H9 (cell line): ENCODE measurements around the gene LPAR1. TPM values are rescaled to one million over a fixed set of nuclear protein-coding genes. Genes with fewer than 3 reads are reported as not detected.

Experiments
- DNase-seq: peaks from one replicate; pipeline ENCODE4 v3.0.0-alpha.2; 2017
- H2AFZ ChIP-seq: one replicate; pipeline ENCODE4 v1.6.1; 2013; ENCODE audit warnings: mild to moderate bottlenecking, low read length, control low read depth, moderate library complexity
- H2AK5ac ChIP-seq: 2 replicates; pipeline ENCODE4 v1.6.1; 2013; ENCODE audit warnings: low read length, control low read depth, mixed read lengths; ENCODE audit not compliant: insufficient read length
- H2BK120ac ChIP-seq: one replicate; pipeline ENCODE4 v1.6.1; 2013; ENCODE audit warnings: low read depth, mild to moderate bottlenecking, low read length, control low read depth, inconsistent platforms; ENCODE audit not compliant: poor library complexity, severe bottlenecking
- H2BK12ac ChIP-seq: 2 replicates; pipeline ENCODE4 v1.6.1; 2013; ENCODE audit warnings: low read length, control low read depth, mixed read lengths, low read depth; ENCODE audit not compliant: insufficient read length
- H2BK15ac ChIP-seq: 2 replicates; pipeline ENCODE4 v1.6.1; 2013; ENCODE audit warnings: low read depth, low read length, control low read depth
- H2BK20ac ChIP-seq: one replicate; pipeline ENCODE4 v1.6.1; 2013; ENCODE audit warnings: low read depth, mild to moderate bottlenecking, low read length, control low read depth, inconsistent platforms; ENCODE audit not compliant: poor library complexity, severe bottlenecking
- H2BK5ac ChIP-seq: 2 replicates; pipeline ENCODE4 v1.6.1; 2013; ENCODE audit warnings: low read length, control low read depth, mixed read lengths; ENCODE audit not compliant: insufficient read length
- H3K14ac ChIP-seq: 2 replicates; pipeline ENCODE4 v1.6.1; 2013; ENCODE audit warnings: low read length, control low read depth; ENCODE audit not compliant: insufficient read depth
- H3K18ac ChIP-seq: 2 replicates; pipeline ENCODE4 v1.6.1; 2013; ENCODE audit warnings: low read depth, mild to moderate bottlenecking, mixed read lengths, low read length, control low read depth; ENCODE audit not compliant: insufficient read length
- H3K23ac ChIP-seq: 2 replicates; pipeline ENCODE4 v1.6.1; 2013; ENCODE audit warnings: low read length, control low read depth, mixed read lengths, low read depth; ENCODE audit not compliant: insufficient read length
- H3K23me2 ChIP-seq: 2 replicates; pipeline ENCODE4 v1.6.1; 2013; ENCODE audit warnings: low read depth, mild to moderate bottlenecking, mixed read lengths, low read length, control low read depth; ENCODE audit not compliant: insufficient read length, poor library complexity, severe bottlenecking
- H3K27ac ChIP-seq: 2 replicates; pipeline ENCODE4 v1.5.1; 2013; ENCODE audit warnings: low read length, control low read depth, mixed read lengths, low read depth; ENCODE audit not compliant: insufficient read length
- H3K27me3 ChIP-seq: 2 replicates; pipeline ENCODE4 v1.6.1; 2013; ENCODE audit warnings: low read length, control low read depth, inconsistent platforms; ENCODE audit not compliant: insufficient read depth
- H3K4ac ChIP-seq: 2 replicates; pipeline ENCODE4 v1.6.1; 2013; ENCODE audit warnings: low read depth, mild to moderate bottlenecking, control low read depth, inconsistent platforms, low read length, moderate library complexity
- H3K4me1 ChIP-seq: 2 replicates; pipeline ENCODE4 v1.6.1; 2013; ENCODE audit warnings: low read length, control low read depth, inconsistent platforms; ENCODE audit not compliant: insufficient read depth
- H3K4me2 ChIP-seq: 2 replicates; pipeline ENCODE4 v1.6.1; 2013; ENCODE audit warnings: low read length, control low read depth, mixed read lengths; ENCODE audit not compliant: insufficient read length, insufficient read depth
- H3K56ac ChIP-seq: 2 replicates; pipeline ENCODE4 v1.6.1; 2013; ENCODE audit warnings: low read depth, mild to moderate bottlenecking, mixed read lengths, low read length, control low read depth; ENCODE audit not compliant: insufficient read length
- H3K79me1 ChIP-seq: 2 replicates; pipeline ENCODE4 v1.6.1; 2013; ENCODE audit warnings: low read depth, mild to moderate bottlenecking, moderate library complexity, low read length, control low read depth, inconsistent platforms; ENCODE audit not compliant: insufficient read depth, poor library complexity, severe bottlenecking
- H3K79me2 ChIP-seq: 2 replicates; pipeline ENCODE4 v1.6.1; 2013; ENCODE audit warnings: low read length, control low read depth, inconsistent platforms; ENCODE audit not compliant: insufficient read depth
- H3K9ac ChIP-seq: 2 replicates; pipeline ENCODE4 v1.6.1; 2013; ENCODE audit warnings: low read length, control low read depth, mixed read lengths; ENCODE audit not compliant: insufficient read length; ENCODE audit errors: extremely low read depth
- H3K9me3 ChIP-seq: one replicate; pipeline ENCODE4 v1.6.1; 2013; ENCODE audit warnings: low read depth, low read length, inconsistent platforms; ENCODE audit not compliant: control insufficient read depth
- H3T11ph ChIP-seq: one replicate; pipeline ENCODE4 v1.6.1; 2013; ENCODE audit warnings: mild to moderate bottlenecking, low read length, control low read depth, inconsistent platforms
- H4K20me1 ChIP-seq: one replicate; pipeline ENCODE4 v1.6.1; 2013; ENCODE audit not compliant: control insufficient read depth, insufficient read length, insufficient read depth
- H4K5ac ChIP-seq: 2 replicates; pipeline ENCODE4 v1.6.1; 2013; ENCODE audit warnings: low read depth, mild to moderate bottlenecking, mixed read lengths, low read length, control low read depth; ENCODE audit not compliant: insufficient read length
- H4K8ac ChIP-seq: replicated peaks from 2 replicates; pipeline ENCODE4 v1.6.1; 2013; ENCODE audit warnings: low read length, control low read depth, mixed read lengths, low read depth; ENCODE audit not compliant: insufficient read length
- H4K91ac ChIP-seq: 2 replicates; pipeline ENCODE4 v1.6.1; 2013; ENCODE audit warnings: low read depth, mild to moderate bottlenecking, moderate library complexity, mixed read lengths, low read length, control low read depth; ENCODE audit not compliant: insufficient read length
- H3K27ac Mint-ChIP-seq, 3 experiments: 2 replicates in 2 of 3; 3 replicates in 1 of 3; pipeline ENCODE4 v1.8.0; 2020 to 2021; ENCODE audit warnings: mixed read lengths in 3 of 3, mild to moderate bottlenecking in 1 of 3, moderate library complexity in 1 of 3
- H3K27me3 Mint-ChIP-seq: 2 replicates; pipeline ENCODE4 v1.8.0; 2021; ENCODE audit warnings: low read depth, mild to moderate bottlenecking, moderate library complexity, mixed read lengths
- H3K36me3 Mint-ChIP-seq, 3 experiments: 2 replicates in 2 of 3; 3 replicates in 1 of 3; pipeline ENCODE4 v1.8.0; 2020 to 2021; ENCODE audit warnings: low read depth in 3 of 3, mixed read lengths in 3 of 3; ENCODE audit not compliant: insufficient read depth in 1 of 3
- H3K4me1 Mint-ChIP-seq, 2 experiments: 2 replicates each; pipeline ENCODE4 v1.8.0; 2020; ENCODE audit warnings: mixed read lengths in 2 of 2
- H3K4me3 Mint-ChIP-seq, 2 experiments: 2 replicates in 1 of 2; 3 replicates in 1 of 2; pipeline ENCODE4 v1.8.0; 2020 to 2021; ENCODE audit warnings: mild to moderate bottlenecking in 2 of 2, mixed read lengths in 2 of 2, moderate library complexity in 1 of 2
- H3K9me3 Mint-ChIP-seq, 2 experiments: 2 replicates in 1 of 2; 3 replicates in 1 of 2; pipeline ENCODE4 v1.8.0; 2020; ENCODE audit warnings: mild to moderate bottlenecking in 2 of 2, mixed read lengths in 2 of 2, moderate library complexity in 1 of 2
- whole genome bisulfite sequencing: extraction: QIAGEN DNeasy Blood & Tissue Kit; methylation state at CpG from one replicate; pipeline ENCODE4 v1.1.7; 2013; ENCODE audit warnings: missing lambda C conversion rate, low lambda C conversion rate, mixed read lengths; ENCODE audit not compliant: insufficient read length; ENCODE audit errors: extremely low coverage; 5-methylcytosine and 5-hydroxymethylcytosine counted together
- total RNA-seq: library from RNA; stranded (reverse); gene quantifications from 2 replicates; pipeline ENCODE4 v1.2.1, GENCODE V29; 2021
- TF ChIP-seq, protein P1 (sequence below): fragments of 200-600 bp; sonication (generic); conservative IDR thresholded peaks from 3 replicates; pipeline ENCODE4 v1.8.0; 2021; ENCODE audit warnings: antibody characterized with exemption, mild to moderate bottlenecking

Gene LPAR1
- total RNA-seq, 1 experiment from 2014 or later, result 1.3 TPM

DNA sequence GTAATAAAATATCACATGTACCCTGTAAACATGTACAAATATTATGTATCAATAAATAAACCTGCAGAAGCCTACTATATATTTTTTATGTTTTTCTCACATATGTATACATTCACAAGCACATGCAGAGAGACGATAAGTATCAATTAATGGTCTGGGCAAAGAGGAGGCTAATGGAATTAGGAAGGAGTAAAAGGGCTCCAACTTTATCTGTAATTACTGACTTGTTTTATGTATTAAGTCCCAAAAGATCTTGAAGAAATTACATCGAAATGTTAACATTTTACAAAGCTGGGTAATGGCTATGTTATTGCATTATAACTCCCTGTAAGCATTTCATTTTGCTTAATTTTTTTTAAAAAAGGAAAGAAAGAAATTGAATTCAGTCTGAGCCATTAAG, 78.0 kb downstream of the LPAR1 start:
- H3K27ac Mint-ChIP-seq, result no peak overlapping the region
- H4K91ac ChIP-seq, result no peak overlapping the region
- H3K4me1 ChIP-seq, result no peaks in the 10 kb centered on the region
- H2BK15ac ChIP-seq, result no peak overlapping the region
- H3K27me3 ChIP-seq, result no peaks in the 10 kb centered on the region
- H3K79me2 ChIP-seq, result no peaks in the 10 kb centered on the region
- H2BK5ac ChIP-seq, result no peak overlapping the region
- no CpG with 5 or more reads among the region's 2 CpGs for WGBS
- H3K9me3 Mint-ChIP-seq, result peaks cover 17 to 26% of the 10 kb centered on the region in 2 experiments
- no peak for DNase-seq
- H2BK20ac ChIP-seq, result no peak overlapping the region
- H2BK12ac ChIP-seq, result no peak overlapping the region
- H3K18ac ChIP-seq, result no peak overlapping the region
- no peaks in the 10 kb centered on the region for H3K27me3 Mint-ChIP-seq
- H3K23me2 ChIP-seq, result no peaks in the 10 kb centered on the region
- no peak overlapping the region for H3K14ac ChIP-seq
- H3K23ac ChIP-seq, result no peak overlapping the region
- H2AFZ ChIP-seq, result no peak overlapping the region
- TF ChIP-seq, protein P1, sequence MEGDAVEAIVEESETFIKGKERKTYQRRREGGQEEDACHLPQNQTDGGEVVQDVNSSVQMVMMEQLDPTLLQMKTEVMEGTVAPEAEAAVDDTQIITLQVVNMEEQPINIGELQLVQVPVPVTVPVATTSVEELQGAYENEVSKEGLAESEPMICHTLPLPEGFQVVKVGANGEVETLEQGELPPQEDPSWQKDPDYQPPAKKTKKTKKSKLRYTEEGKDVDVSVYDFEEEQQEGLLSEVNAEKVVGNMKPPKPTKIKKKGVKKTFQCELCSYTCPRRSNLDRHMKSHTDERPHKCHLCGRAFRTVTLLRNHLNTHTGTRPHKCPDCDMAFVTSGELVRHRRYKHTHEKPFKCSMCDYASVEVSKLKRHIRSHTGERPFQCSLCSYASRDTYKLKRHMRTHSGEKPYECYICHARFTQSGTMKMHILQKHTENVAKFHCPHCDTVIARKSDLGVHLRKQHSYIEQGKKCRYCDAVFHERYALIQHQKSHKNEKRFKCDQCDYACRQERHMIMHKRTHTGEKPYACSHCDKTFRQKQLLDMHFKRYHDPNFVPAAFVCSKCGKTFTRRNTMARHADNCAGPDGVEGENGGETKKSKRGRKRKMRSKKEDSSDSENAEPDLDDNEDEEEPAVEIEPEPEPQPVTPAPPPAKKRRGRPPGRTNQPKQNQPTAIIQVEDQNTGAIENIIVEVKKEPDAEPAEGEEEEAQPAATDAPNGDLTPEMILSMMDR, result no peak
- no peak overlapping the region for H3K27ac ChIP-seq
- H3K4me2 ChIP-seq, result no peak overlapping the region
- no peaks in the 10 kb centered on the region for H3K79me1 ChIP-seq
- H4K8ac ChIP-seq, result no peak overlapping the region
- H3K56ac ChIP-seq, result no peak overlapping the region
- no peak overlapping the region for H3T11ph ChIP-seq
- H3K9ac ChIP-seq, result no peak overlapping the region
- H4K5ac ChIP-seq, result no peak overlapping the region
- H4K20me1 ChIP-seq, result no peaks in the 10 kb centered on the region
- H2BK120ac ChIP-seq, result no peak overlapping the region
- H3K36me3 Mint-ChIP-seq, result peaks cover 6 to 26% (median 9%) of the 10 kb centered on the region in 3 experiments
- H3K4me1 Mint-ChIP-seq, result peaks cover 5 to 6% of the 10 kb centered on the region in 2 experiments
- no peak overlapping the region for H3K4ac ChIP-seq
- peaks cover 5% of the 10 kb centered on the region for H3K9me3 ChIP-seq
- no peak overlapping the region for H2AK5ac ChIP-seq
- no peak overlapping the region for H3K4me3 Mint-ChIP-seq
